Vagina (tissue), 2 donors: Measurements from ENCODE around the gene VPS39. TPM values are rescaled to one million over a fixed set of nuclear protein-coding genes. Genes with fewer than 3 reads are reported as not detected.
"Not testable (repeated sequence)": the region's sequence is repeated elsewhere in the genome, so short reads cannot be mapped to it uniquely, and the experiment has no call there.

Source experiments
- DNase-seq, 2 donors: peaks; one replicate each; pipeline ENCODE4 v3.0.0-alpha.2; 2017; ENCODE audit errors: extremely low spot score in 2 of 2
- H3K27ac ChIP-seq: fragments of 200-600 bp; sonication (generic); one replicate; pipeline ENCODE4 v1.5.1; 2019
- H3K27me3 ChIP-seq: fragments of 200-600 bp; sonication (generic); one replicate; pipeline ENCODE4 v1.5.1; 2019
- H3K36me3 ChIP-seq, 2 donors: fragments of 200-600 bp; sonication (generic); one replicate each; pipeline ENCODE4 v1.5.1; 2017 to 2019
- H3K4me1 ChIP-seq: fragments of 200-600 bp; sonication (generic); one replicate; pipeline ENCODE4 v1.5.1; 2019
- H3K4me3 ChIP-seq, 2 donors: fragments of 200-600 bp; sonication (generic); 1 replicate in 1 of 2; 2 replicates in 1 of 2; pipeline ENCODE4 v1.5.1; 2016 to 2019
- H3K9me3 ChIP-seq: fragments of 200-600 bp; sonication (generic); one replicate; pipeline ENCODE4 v1.5.1; 2019
- POLR2A ChIP-seq, 2 donors: fragments of 450-650 bp; IDR thresholded peaks; one replicate each; pipeline ENCODE4 v1.6.1; 2017; ENCODE audit warnings: antibody characterized with exemption in 2 of 2, mild to moderate bottlenecking in 2 of 2, moderate library complexity in 2 of 2
- POLR2AphosphoS5 ChIP-seq, 2 donors: sonication (generic); formaldehyde crosslinking; IDR thresholded peaks; one replicate each; pipeline ENCODE4 v1.9.0; 2017; ENCODE audit warnings: antibody characterized with exemption in 2 of 2, mild to moderate bottlenecking in 2 of 2, low read depth in 1 of 2; ENCODE audit not compliant: insufficient read depth in 1 of 2
- intact Hi-C: fragments of 100-400 bp; cut with DNase I; formaldehyde crosslinking; loops from one replicate; pipeline ENCODE4 v1.15.1; 2023
- total RNA-seq: library from RNA; depleted of rRNA; stranded (reverse); fragments of >200 nt; gene quantifications from one replicate; pipeline ENCODE4 v1.2.3, GENCODE V29; 2016
- TF ChIP-seq, protein P1 (sequence below), 3 experiments: fragments of 450-650 bp in 2 of 3; fragments of 200-600 bp in 1 of 3; sonication (generic) in 1 of 3; IDR thresholded peaks; one replicate each; pipeline ENCODE4 v1.5.1; 2017 to 2019; ENCODE audit warnings: antibody characterized with exemption in 3 of 3, mild to moderate bottlenecking in 2 of 3, moderate library complexity in 2 of 3

VPS39 gene
- total RNA-seq, 1 donor from 2014 or later = 85.2 TPM

DNA sequence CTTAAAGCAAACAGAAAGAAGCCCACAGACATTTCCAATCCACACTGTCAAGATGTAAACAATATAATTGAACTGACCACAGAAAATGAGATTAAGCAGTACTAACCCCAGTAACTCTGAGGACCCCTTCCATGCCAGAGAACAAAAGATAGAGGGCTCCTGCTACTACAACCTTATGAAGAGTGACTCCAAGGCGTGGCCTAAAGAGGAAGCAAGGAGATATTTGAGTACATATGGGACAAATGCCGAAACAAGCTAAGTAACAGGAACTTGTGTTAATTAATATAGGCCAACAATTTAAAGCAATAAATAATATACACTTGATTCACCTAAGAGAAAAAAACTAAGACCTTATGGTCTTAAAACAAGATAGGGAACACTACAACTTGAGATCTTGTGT is 25.0 kb upstream of the VPS39 start:
- no peak for DNase-seq
- no peak overlapping the region for H3K4me3 ChIP-seq
- peaks cover 0 to 28% of the 10 kb centered on the region in 2 donors for H3K36me3 ChIP-seq
- TF ChIP-seq POLR2AphosphoS5 (IDR thresholded peaks at IDR 0.05; ENCODE audit: insufficient read depth in 1 of 2, low read depth in 1 of 2) = no peak
- TF ChIP-seq, protein P1, sequence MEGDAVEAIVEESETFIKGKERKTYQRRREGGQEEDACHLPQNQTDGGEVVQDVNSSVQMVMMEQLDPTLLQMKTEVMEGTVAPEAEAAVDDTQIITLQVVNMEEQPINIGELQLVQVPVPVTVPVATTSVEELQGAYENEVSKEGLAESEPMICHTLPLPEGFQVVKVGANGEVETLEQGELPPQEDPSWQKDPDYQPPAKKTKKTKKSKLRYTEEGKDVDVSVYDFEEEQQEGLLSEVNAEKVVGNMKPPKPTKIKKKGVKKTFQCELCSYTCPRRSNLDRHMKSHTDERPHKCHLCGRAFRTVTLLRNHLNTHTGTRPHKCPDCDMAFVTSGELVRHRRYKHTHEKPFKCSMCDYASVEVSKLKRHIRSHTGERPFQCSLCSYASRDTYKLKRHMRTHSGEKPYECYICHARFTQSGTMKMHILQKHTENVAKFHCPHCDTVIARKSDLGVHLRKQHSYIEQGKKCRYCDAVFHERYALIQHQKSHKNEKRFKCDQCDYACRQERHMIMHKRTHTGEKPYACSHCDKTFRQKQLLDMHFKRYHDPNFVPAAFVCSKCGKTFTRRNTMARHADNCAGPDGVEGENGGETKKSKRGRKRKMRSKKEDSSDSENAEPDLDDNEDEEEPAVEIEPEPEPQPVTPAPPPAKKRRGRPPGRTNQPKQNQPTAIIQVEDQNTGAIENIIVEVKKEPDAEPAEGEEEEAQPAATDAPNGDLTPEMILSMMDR (IDR thresholded peaks at IDR 0.05) = no peak
- H3K4me1 ChIP-seq = no peaks in the 10 kb centered on the region
- no peaks in the 10 kb centered on the region for H3K9me3 ChIP-seq
- no peak overlapping the region for H3K27ac ChIP-seq
- H3K27me3 ChIP-seq = no peaks in the 10 kb centered on the region
- intact Hi-C loops = no loop called here

DNA sequence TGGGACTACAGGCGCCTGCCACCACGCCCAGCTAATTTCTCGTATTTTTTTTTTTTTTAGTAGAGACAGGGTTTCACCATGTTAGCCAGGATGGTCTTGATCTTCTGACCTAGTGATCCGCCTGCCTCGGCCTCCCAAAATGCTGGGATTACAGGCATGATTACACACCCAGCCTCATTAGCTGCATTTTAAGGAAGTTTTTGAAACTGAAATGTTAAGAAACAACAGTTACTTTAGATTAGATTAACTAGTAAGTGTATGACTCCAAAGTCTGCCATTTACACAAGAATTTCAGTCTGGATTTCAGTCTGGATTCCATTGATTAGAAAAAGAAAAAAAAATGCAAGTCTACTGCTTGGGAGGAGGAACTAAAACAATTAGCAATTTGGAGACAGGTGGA is 24.5 kb upstream of the VPS39 start:
- Histone ChIP-seq H3K36me3 (peaks cover 0 to 23% of the 10 kb centered on the region in 2 donors), H3K9me3 (no peaks in the 10 kb centered on the region), H3K27me3 (no peaks in the 10 kb centered on the region), H3K4me3 (no peak overlapping the region), H3K4me1 (no peaks in the 10 kb centered on the region), H3K27ac (no peak overlapping the region)
- TF ChIP-seq POLR2A (IDR thresholded peaks at IDR 0.05) (no peak), POLR2AphosphoS5 (IDR thresholded peaks at IDR 0.05; ENCODE audit: insufficient read depth in 1 of 2, low read depth in 1 of 2) (no peak)
- TF ChIP-seq, protein P1 (IDR thresholded peaks at IDR 0.05) = no peak
- intact Hi-C loops = no loop called here
- DNase-seq = no peak

DNA sequence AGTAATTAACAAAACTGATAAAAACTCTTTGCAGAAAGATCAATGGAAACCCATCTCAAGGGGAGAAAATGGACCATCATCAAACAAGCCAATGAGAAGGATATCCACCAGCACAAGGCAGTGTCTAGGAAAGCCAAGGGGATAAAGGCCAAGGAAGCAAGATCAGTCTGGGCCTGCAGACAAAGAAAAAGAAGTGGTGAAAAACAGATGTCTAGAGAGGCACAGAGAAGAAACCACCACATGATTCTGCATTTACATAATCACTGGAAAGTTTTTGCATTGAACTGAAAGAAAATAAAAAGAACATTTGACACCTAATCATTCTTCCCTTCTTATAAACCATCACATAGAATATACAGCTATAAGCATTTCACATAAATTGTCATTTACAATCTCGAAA is 23.0 kb upstream of the VPS39 start:
- no peak for DNase-seq
- no peak for TF ChIP-seq POLR2AphosphoS5 (IDR thresholded peaks at IDR 0.05; ENCODE audit: insufficient read depth in 1 of 2, low read depth in 1 of 2)
- no peak for TF ChIP-seq POLR2A (IDR thresholded peaks at IDR 0.05)
- TF ChIP-seq, protein P1 (IDR thresholded peaks at IDR 0.05) = no peak
- Histone ChIP-seq H3K4me3 (no peak overlapping the region), H3K9me3 (no peaks in the 10 kb centered on the region), H3K36me3 (peaks cover 0 to 30% of the 10 kb centered on the region in 2 donors), H3K27ac (no peak overlapping the region), H3K27me3 (no peaks in the 10 kb centered on the region), H3K4me1 (no peaks in the 10 kb centered on the region)
- intact Hi-C loops = no loop called here

DNA sequence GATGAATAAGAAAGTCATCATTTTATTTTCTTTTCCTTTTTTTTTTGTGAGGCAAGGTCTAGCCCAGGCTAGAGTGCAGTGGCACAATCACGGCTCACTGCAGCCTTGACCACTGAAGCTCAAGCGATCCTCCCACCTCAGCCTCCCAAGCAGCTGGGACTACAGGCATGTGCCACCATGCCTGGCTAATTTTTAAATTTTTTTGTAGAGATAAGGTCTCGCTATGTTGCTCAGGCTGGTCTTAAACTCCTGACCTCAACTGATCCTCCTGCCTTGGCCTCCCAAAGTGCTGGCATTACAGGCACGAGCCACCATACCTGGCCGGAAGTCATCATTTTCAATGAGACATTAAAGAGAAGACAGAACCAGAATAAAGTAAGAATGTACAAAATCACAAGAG is 20.9 kb upstream of the VPS39 start:
- DNase-seq, H3K27ac ChIP-seq, H3K27me3 ChIP-seq, H3K9me3 ChIP-seq, intact Hi-C loops, H3K4me3 ChIP-seq, H3K4me1 ChIP-seq: not testable (repeated sequence)
- H3K36me3 ChIP-seq = peaks cover 0 to 34% of the 10 kb centered on the region in 2 donors

DNA sequence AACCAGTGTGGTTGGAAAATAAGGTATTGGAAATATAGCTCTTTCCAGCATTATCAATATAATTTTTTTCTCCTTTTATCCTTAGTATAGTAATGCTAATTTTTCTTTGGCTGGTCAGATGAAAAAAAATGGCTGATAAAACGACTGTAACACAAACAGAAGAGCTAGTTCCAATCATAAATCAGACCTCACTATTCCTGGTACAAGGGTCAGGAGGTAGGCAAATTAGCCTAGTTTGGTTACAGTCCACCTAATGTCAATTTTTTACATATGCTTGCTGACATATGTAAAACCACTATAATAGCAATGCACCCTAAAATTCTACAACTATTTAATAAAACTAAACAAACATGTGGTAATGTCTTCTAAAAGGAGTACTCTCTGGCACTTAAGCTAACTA is 19.9 kb upstream of the VPS39 start:
- Histone ChIP-seq H3K4me3 (no peak overlapping the region), H3K27ac (no peak overlapping the region), H3K36me3 (peaks cover 0 to 31% of the 10 kb centered on the region in 2 donors), H3K27me3 (no peaks in the 10 kb centered on the region), H3K9me3 (no peaks in the 10 kb centered on the region), H3K4me1 (peaks cover 5% of the 10 kb centered on the region)
- no peak for DNase-seq
- intact Hi-C loops = no loop called here
- TF ChIP-seq POLR2A (IDR thresholded peaks at IDR 0.05) = no peak
- TF ChIP-seq, protein P1 (IDR thresholded peaks at IDR 0.05) = no peak
- no peak for TF ChIP-seq POLR2AphosphoS5 (IDR thresholded peaks at IDR 0.05; ENCODE audit: insufficient read depth in 1 of 2, low read depth in 1 of 2)

DNA sequence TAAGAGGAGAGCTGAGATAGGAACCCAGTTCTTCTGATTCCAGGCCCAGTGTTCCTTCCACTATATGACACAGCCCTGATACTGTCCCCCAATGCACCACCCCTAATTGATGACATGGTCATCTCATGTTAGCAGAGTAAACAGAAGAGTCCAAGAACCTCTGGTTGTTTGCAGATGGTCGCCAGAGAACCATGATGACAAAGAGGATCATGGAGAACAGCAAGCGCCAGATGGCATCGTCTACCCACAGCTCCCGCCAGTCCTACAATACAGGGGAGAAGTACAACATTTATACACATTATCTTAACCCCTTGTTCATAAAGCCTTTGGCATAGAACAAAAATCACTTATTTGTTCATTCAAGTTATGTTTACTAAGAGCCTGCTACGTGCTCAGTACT is 18.5 kb upstream of the VPS39 start:
- intact Hi-C loops = no loop called here
- Histone ChIP-seq H3K4me1 (peaks cover 5% of the 10 kb centered on the region), H3K36me3 (peaks cover 0 to 31% of the 10 kb centered on the region in 2 donors), H3K27me3 (no peaks in the 10 kb centered on the region), H3K4me3 (no peak overlapping the region), H3K9me3 (no peaks in the 10 kb centered on the region), H3K27ac (no peak overlapping the region)
- DNase-seq = no peak
- TF ChIP-seq, protein P1 (IDR thresholded peaks at IDR 0.05) = no peak
- TF ChIP-seq POLR2A (IDR thresholded peaks at IDR 0.05) (no peak), POLR2AphosphoS5 (IDR thresholded peaks at IDR 0.05; ENCODE audit: insufficient read depth in 1 of 2, low read depth in 1 of 2) (no peak)
